ENCODE results near the gene XPOT.

XPOT gene

GRCh38 chr12:64459394-64459891 lies 55.3 kb downstream of the XPOT start:
- TF ChIP-seq CTCF (IDR thresholded peaks at IDR 0.05) = no peak

DNA sequence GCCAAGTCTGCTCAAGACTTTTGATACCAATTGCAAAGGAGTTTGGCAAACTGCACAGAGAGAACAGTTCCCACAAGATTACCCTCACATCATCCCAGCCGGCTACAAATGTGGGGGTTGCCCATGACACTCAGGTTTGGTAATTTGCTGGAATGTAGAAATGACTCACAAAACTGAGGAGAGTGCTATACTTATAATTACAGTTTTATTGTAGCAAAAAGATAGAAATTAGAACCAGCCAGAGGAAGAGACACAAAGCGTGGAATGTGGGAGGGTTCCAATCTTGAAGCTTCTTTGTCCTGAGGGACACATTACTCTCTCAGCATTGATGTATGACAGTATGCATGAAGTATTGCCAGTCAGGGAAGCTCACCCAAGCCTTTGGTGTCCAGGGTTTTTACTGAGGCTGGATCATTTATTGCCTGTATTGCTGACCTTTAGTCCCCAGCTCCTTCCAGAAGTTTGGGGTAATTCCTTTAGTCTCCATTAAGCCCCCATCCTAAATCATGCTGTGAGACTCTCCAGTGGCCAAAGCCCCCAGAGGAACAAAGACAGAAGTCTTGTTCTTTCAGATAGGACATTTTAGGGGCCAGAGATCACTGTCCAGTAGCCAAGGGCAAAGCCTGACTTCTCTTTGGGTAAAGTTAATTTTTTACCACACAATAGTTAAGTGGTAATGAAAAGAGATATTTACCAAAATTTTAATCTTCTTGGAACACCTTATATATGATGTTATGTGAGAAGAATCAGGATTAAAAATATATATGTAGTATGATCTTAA lies 57.6 kb downstream of the XPOT start:
- no peak for TF ChIP-seq CTCF (IDR thresholded peaks at IDR 0.05)

GRCh38 chr12:64466178-64466577 lies 62.0 kb downstream of the XPOT start:
- no peak for TF ChIP-seq CTCF (IDR thresholded peaks at IDR 0.05)

DNA sequence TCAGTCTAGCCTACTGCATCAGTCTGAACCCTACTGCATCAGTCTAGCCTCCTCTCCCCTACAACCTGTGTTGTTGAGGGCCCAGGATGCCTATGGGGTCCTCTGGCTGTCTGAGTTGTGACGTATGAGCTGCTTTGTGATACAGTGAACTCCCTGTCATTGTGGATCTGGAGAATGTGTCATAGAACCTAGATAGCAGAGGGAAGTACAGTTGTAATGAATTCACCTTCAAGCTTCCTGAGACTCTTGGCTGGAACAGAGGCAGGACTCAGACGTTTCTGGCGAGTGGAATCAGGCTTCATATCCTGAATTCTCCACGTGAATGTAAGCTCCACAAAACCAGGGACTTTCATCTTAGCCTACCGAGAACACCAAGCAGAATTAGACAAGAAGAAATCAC lies 64.8 kb downstream of the XPOT start:
- no peak for TF ChIP-seq CTCF (IDR thresholded peaks at IDR 0.05)

- no peak for TF ChIP-seq CTCF (IDR thresholded peaks at IDR 0.05)
Measured at GRCh38 chr12:64469455-64470142, 65.4 kb downstream of the XPOT start.

DNA sequence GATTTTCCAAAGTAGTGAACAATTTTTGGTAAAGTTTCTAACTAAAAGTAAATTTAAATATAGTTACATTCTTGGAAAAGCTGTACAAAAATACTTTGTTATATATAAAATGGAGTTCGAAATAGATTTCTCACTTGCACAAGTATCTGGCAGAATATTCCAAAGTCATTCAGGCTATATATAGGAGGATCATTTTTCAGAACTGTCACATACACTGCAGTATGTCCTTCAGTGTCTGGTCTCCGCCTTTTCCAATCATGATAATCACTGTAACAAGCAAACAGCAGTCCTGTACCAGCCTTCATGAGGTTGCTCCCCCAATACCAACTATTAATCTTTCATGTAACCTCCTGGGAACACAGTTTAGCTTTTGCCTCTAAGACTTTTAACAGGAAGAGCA lies 66.3 kb downstream of the XPOT start:
- no peak for TF ChIP-seq CTCF (IDR thresholded peaks at IDR 0.05)

DNA sequence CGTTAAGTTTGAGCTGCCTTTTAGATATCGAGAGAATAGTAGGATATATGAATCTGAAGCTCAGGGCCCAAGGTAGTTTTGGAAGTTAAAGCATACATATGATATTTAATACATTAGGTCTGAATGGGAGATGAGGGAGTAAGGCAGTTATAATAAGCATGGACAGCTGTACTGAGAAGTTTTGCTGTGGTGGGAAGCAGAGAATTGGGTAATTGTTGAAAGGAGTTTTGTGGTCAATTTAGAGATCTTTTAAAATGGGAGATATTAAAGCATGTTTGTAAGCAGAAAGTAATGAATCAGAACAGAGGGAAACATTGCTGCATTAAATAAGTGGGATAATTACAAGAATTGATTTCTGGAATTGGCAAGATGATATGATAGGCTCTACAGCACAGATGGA lies 69.0 kb downstream of the XPOT start:
- no peak for TF ChIP-seq CTCF (IDR thresholded peaks at IDR 0.05)

All from LNCAP (cell line).